OCI-LY1 (cell line): Measurements from ENCODE around the gene ABHD17A.

ENCODE experiments used
- H2AFZ ChIP-seq: fragments of 200-600 bp; sonication (generic), shearing (Covaris generic); 2 replicates; pipeline ENCODE4 v1.6.0; 2014; ENCODE audit warnings: antibody characterized with exemption, mild to moderate bottlenecking, low read length
- H3F3A ChIP-seq: fragments of 200-600 bp; sonication (generic), shearing (Covaris generic); 2 replicates; pipeline ENCODE4 v1.6.0; 2014; ENCODE audit warnings: mild to moderate bottlenecking, antibody characterized with exemption, low read length, moderate library complexity; ENCODE audit not compliant: insufficient read depth
- H3K27ac ChIP-seq: fragments of 200-600 bp; sonication (generic); 2 replicates; pipeline ENCODE4 v1.5.1; 2014; ENCODE audit warnings: low read length, mixed run types, mild to moderate bottlenecking, low read depth; ENCODE audit not compliant: poor library complexity, severe bottlenecking
- H3K27me3 ChIP-seq: fragments of 200-600 bp; sonication (generic); 2 replicates; pipeline ENCODE4 v1.6.0; 2014; ENCODE audit warnings: antibody characterized with exemption, mild to moderate bottlenecking, low read length, moderate library complexity; ENCODE audit not compliant: insufficient read depth
- H3K36me3 ChIP-seq: fragments of 200-600 bp; sonication (generic); 2 replicates; pipeline ENCODE4 v1.6.1; 2014; ENCODE audit warnings: mild to moderate bottlenecking, antibody characterized with exemption, low read length, moderate library complexity, mixed read lengths; ENCODE audit not compliant: insufficient read depth
- H3K4me1 ChIP-seq: fragments of 200-600 bp; sonication (generic); 2 replicates; pipeline ENCODE4 v1.5.1; 2014; ENCODE audit warnings: mild to moderate bottlenecking, low read length, moderate library complexity; ENCODE audit not compliant: insufficient read depth, severe bottlenecking
- H3K4me2 ChIP-seq: fragments of 200-600 bp; sonication (generic), shearing (Covaris generic); 2 replicates; pipeline ENCODE4 v1.6.1; 2014; ENCODE audit warnings: low read length
- H3K4me3 ChIP-seq: fragments of 200-600 bp; sonication (generic); 2 replicates; pipeline ENCODE4 v1.5.1; 2014; ENCODE audit warnings: low read length, low read depth, mild to moderate bottlenecking, mixed read lengths; ENCODE audit not compliant: poor library complexity, severe bottlenecking
- H3K79me2 ChIP-seq: fragments of 200-600 bp; shearing (Covaris generic); 2 replicates; pipeline ENCODE4 v1.6.1; 2016; ENCODE audit warnings: mixed run types, low read length, mixed read lengths; ENCODE audit not compliant: insufficient read depth
- H3K9ac ChIP-seq: fragments of 200-600 bp; sonication (generic), shearing (Covaris generic); 2 replicates; pipeline ENCODE4 v1.6.1; 2014; ENCODE audit warnings: mild to moderate bottlenecking, low read length, mixed read lengths
- H3K9me2 ChIP-seq: fragments of 200-600 bp; sonication (generic), shearing (Covaris generic); 2 replicates; pipeline ENCODE4 v1.6.1; 2014; ENCODE audit warnings: low read depth, mild to moderate bottlenecking, low read length, mixed read lengths
- H3K9me3 ChIP-seq: fragments of 200-600 bp; shearing (Covaris generic); 2 replicates; pipeline ENCODE4 v1.6.1; 2014; ENCODE audit warnings: low read length, mixed read lengths
- H4K20me1 ChIP-seq: fragments of 200-600 bp; sonication (generic), shearing (Covaris generic); 2 replicates; pipeline ENCODE4 v1.6.0; 2016; ENCODE audit warnings: mild to moderate bottlenecking, low read length; ENCODE audit not compliant: insufficient read depth
- CTCF ChIP-seq: fragments of 200-600 bp; sonication (generic), shearing (Covaris generic); IDR thresholded peaks from 2 replicates; pipeline ENCODE4 v1.5.1; 2017; ENCODE audit warnings: mild to moderate bottlenecking, antibody characterized with exemption, low read length, moderate library complexity, mixed read lengths
- EZH2 ChIP-seq: fragments of 200-600 bp; sonication (generic), shearing (Covaris generic); IDR thresholded peaks from 2 replicates; pipeline ENCODE4 v1.8.0; 2017; ENCODE audit warnings: borderline replicate concordance, mixed run types, mild to moderate bottlenecking, antibody characterized with exemption, low read length, moderate library complexity, mixed read lengths

The ABHD17A gene

GRCh38 chr19:1849886-1850398 lies 35.4 kb downstream of the ABHD17A start:
- no peak overlapping the region for H3K4me2 ChIP-seq
- peaks cover 27% of the 10 kb centered on the region for H3K79me2 ChIP-seq
- H3K9ac ChIP-seq, result no peak overlapping the region

GRCh38 chr19:1849132-1849474 lies 36.2 kb downstream of the ABHD17A start:
- no peaks in the 10 kb centered on the region for H3K9me2 ChIP-seq
- peaks cover 28% of the 10 kb centered on the region for H3K79me2 ChIP-seq
- H3K27ac ChIP-seq, result peak overlapping the region; percentile 8
- H4K20me1 ChIP-seq, result no peaks in the 10 kb centered on the region
- H3K9ac ChIP-seq, result no peak overlapping the region
- H3K4me1 ChIP-seq, result peaks cover 43% of the 10 kb centered on the region
- H3K9me3 ChIP-seq, result no peaks in the 10 kb centered on the region
- TF ChIP-seq EZH2, result no peak
- no peak for TF ChIP-seq CTCF
- no peak overlapping the region for H2AFZ ChIP-seq
- no peaks in the 10 kb centered on the region for H3K27me3 ChIP-seq
- peak overlapping the region; percentile 59; the same call in 1 of the 2 replicates for H3K4me2 ChIP-seq
- H3K4me3 ChIP-seq, result peak overlapping the region; percentile 98
- no peaks in the 10 kb centered on the region for H3F3A ChIP-seq
- H3K36me3 ChIP-seq, result peaks cover 3% of the 10 kb centered on the region; the same call in 1 of the 2 replicates

More at GRCh38 chr19:1849886-1850398, 35.4 kb downstream of the ABHD17A start:
- no peak overlapping the region for H3K4me3 ChIP-seq
- no peaks in the 10 kb centered on the region for H3K27me3 ChIP-seq
- no peak for TF ChIP-seq EZH2
- TF ChIP-seq CTCF, result no peak
- no peak overlapping the region for H3K27ac ChIP-seq
- no peaks in the 10 kb centered on the region for H3F3A ChIP-seq
- H2AFZ ChIP-seq, result no peak overlapping the region
- no peaks in the 10 kb centered on the region for H4K20me1 ChIP-seq
- no peaks in the 10 kb centered on the region for H3K36me3 ChIP-seq
- peaks cover 52% of the 10 kb centered on the region for H3K4me1 ChIP-seq
- H3K9me3 ChIP-seq, result no peaks in the 10 kb centered on the region
- H3K9me2 ChIP-seq, result no peaks in the 10 kb centered on the region

- TF ChIP-seq EZH2 (no peak), CTCF (peak; percentile 91)
- Histone ChIP-seq H4K20me1 (no peaks in the 10 kb centered on the region), H3K9me2 (no peaks in the 10 kb centered on the region), H3K79me2 (peaks cover 31% of the 10 kb centered on the region), H3K36me3 (peaks cover 8% of the 10 kb centered on the region; the same call in 1 of the 2 replicates), H3K4me1 (peaks cover 44% of the 10 kb centered on the region), H3K9me3 (no peaks in the 10 kb centered on the region), H3F3A (no peaks in the 10 kb centered on the region), H2AFZ (no peak within 1 kb of the TSS), H3K27ac (peak within 1 kb of the TSS; percentile 82), H3K4me3 (peak within 1 kb of the TSS; percentile 98), H3K27me3 (no peaks in the 10 kb centered on the region), H3K9ac (peak within 1 kb of the TSS; percentile 95), H3K4me2 (peak within 1 kb of the TSS; percentile 96)
Measured at GRCh38 chr19:1848399-1849131, 36.7 kb downstream of the ABHD17A start, which contains the start of gene REXO1. REXO1 (minus strand) TSS chr19:1848483; CDS start chr19:1848358, 125 bp downstream.
